ENCODE data around the gene VAC14. TPM values are rescaled to one million over a fixed set of nuclear protein-coding genes. Genes with fewer than 3 reads are reported as not detected.
A peak's percentile ranks its signal among the peaks of the same experiment; 100 is the strongest.

Gene VAC14
- total and polyA plus RNA-seq, 3 donors from 2014 or later, result 41.0 to 80.5 (median 61.8) TPM

- intact Hi-C loops (cut with DNase I; ENCODE audit: low total_unique reads), result no loop called here
- Histone ChIP-seq H3K4me1 (peaks cover 44% of the 10 kb centered on the region), H3K9me3 (no peaks in the 10 kb centered on the region), H3K36me3 (ENCODE audit: low read depth, missing control alignments) (no peaks in the 10 kb centered on the region), H3K4me3 (peak within 1 kb of the TSS; percentile 39 to 61), H3K27me3 (no peaks in the 10 kb centered on the region), H3K27ac (peak within 1 kb of the TSS in 1 of 2 donors; percentile 77)
- WGBS, 2 donors, result 1% methylated on average over 31 of the region's 72 CpGs; no CpG with 5 or more reads in 1 of the 2 donors
- TF ChIP-seq CTCF (IDR thresholded peaks at IDR 0.05), result no peak
- no peak for TF ChIP-seq POLR2A (IDR thresholded peaks at IDR 0.05)
- DNase-seq, result peak; percentile 82
These were observed 115.0 kb downstream of the VAC14 start, which contains the start of gene MTSS2 for GRCh38 chr16:70685938-70686375. Gene MTSS2 (minus strand): TSS chr16:70686053. CDS start chr16:70685791, 262 bp downstream.

- 3 to 16% methylated on average over 11 to 35 of the region's 90 CpGs for WGBS, 2 donors
- no peak for DNase-seq
These were observed 115.7 kb downstream of the VAC14 start for GRCh38 chr16:70685061-70685937.

DNA sequence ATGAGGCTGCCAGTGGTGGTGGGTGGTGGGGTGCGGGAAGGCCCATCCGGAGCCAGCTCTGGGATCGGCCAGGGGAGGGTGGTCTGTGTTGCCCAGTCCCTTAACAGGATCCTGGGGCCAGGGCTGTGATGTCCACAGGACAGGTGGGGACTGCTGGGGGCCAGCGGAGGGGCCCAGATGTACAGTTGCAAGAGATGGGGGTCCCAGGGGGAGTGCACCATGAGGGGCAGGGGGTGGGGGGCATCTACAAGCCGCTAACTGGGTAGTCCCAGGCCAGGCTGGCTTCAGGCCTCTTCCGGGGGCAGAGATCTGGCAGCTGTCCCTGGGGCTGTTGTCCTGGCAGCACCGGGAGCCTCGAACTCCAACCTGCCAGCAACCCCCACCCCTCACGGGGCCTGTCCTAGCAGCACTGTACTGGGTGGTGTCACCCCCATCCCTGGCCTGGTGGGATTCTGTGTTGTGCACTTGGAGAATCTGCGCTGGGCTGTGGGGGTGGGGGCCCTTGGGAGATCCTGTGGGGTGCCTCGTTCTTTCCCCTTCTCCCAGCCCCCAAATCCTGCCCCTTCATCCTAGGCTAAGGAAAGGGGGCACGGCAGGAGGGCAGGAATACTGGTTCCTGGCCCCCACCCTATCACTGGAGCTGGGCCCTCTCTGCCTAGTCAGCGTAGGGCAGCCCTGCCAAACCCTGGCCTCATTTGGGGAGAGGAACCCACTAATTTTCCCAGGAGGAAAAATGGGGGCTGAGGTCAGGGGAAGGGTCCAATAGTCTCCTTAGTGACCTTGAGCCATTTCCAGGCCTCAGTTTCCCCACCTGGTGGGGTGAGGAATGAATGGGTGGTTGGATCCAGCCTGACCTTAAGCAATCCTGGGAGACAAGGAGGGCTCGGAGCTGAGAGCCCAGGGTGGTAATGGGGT, 116.6 kb downstream of the VAC14 start:
- Histone ChIP-seq H3K27ac (no peak overlapping the region), H3K9me3 (no peaks in the 10 kb centered on the region), H3K4me3 (peak overlapping the region in 1 of 2 donors; percentile 39), H3K36me3 (ENCODE audit: low read depth, missing control alignments) (no peaks in the 10 kb centered on the region), H3K27me3 (no peaks in the 10 kb centered on the region), H3K4me1 (peaks cover 46% of the 10 kb centered on the region)
- DNase-seq, result no peak
- intact Hi-C loops (cut with DNase I; ENCODE audit: low total_unique reads), result no loop called here
- no peak for TF ChIP-seq POLR2A (IDR thresholded peaks at IDR 0.05)
- TF ChIP-seq CTCF (IDR thresholded peaks at IDR 0.05), result no peak
- WGBS, 2 donors, result 61 to 70% methylated on average over 13 to 14 of the region's 14 CpGs

More at GRCh38 chr16:70685061-70685937, 115.7 kb downstream of the VAC14 start:
- Histone ChIP-seq H3K27me3 (no peaks in the 10 kb centered on the region), H3K27ac (peak overlapping the region in 1 of 2 donors; percentile 45), H3K9me3 (no peaks in the 10 kb centered on the region), H3K4me3 (peak overlapping the region; percentile 39 to 61), H3K36me3 (ENCODE audit: low read depth, missing control alignments) (no peaks in the 10 kb centered on the region), H3K4me1 (peaks cover 46% of the 10 kb centered on the region)
- intact Hi-C loops (cut with DNase I; ENCODE audit: low total_unique reads), result no loop called here
- TF ChIP-seq POLR2A (IDR thresholded peaks at IDR 0.05) (no peak), CTCF (IDR thresholded peaks at IDR 0.05) (no peak)

DNA sequence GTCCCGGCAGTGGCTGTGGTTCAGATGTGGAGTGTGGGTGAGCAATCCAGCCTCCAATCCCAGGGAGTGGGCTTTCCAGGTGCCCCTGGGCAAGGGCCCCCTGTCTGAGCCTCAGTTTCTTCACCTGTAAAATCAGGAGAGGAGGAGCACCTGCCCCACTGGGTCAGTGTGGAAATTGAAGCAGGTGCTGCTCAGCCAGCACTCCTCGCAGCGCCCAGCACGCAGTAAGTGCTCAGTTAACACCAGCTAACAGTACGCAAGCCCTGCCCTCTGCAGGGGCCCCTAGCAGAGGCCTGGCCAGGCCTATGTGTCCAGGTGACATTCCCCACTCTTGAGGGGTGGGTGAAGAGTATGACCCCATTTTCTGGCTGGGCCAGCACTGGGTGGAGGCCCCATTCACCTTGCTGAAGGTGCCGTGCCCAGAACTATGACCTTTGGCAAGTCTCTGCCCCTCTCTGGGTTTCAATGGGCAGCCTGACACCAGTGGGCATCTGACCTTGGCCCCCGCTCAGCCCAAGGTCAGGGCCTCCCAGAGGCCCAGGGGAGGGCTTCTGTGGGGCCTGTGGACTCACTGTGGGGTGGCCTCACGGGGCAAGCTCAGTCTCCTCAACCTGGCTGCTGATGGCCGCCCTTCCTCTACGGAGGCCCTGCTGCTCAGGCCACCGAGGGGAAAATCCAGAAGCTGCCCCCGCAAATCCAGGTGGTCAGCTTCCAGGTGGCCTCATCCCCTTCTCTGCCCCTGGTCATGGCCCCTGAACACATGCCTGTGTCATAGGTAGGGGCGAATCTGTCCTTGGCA, 117.6 kb downstream of the VAC14 start:
- Histone ChIP-seq H3K27ac (no peak overlapping the region), H3K36me3 (ENCODE audit: low read depth, missing control alignments) (no peaks in the 10 kb centered on the region), H3K4me1 (peaks cover 38% of the 10 kb centered on the region), H3K9me3 (no peaks in the 10 kb centered on the region), H3K27me3 (no peaks in the 10 kb centered on the region), H3K4me3 (no peak overlapping the region)
- WGBS, 2 donors, result 88 to 90% methylated on average over 3 to 13 of the region's 13 CpGs
- no peak for TF ChIP-seq CTCF (IDR thresholded peaks at IDR 0.05)
- no peak for TF ChIP-seq POLR2A (IDR thresholded peaks at IDR 0.05)
- no peak for DNase-seq
- intact Hi-C loops (cut with DNase I; ENCODE audit: low total_unique reads), result no loop called here
